Measurements from ENCODE around the gene HAS3. TPM values are rescaled to one million over a fixed set of nuclear protein-coding genes. Genes with fewer than 3 reads are reported as not detected.

The HAS3 gene
- total RNA-seq, 1 experiment from 2014 or later = 66.9 TPM

DNA sequence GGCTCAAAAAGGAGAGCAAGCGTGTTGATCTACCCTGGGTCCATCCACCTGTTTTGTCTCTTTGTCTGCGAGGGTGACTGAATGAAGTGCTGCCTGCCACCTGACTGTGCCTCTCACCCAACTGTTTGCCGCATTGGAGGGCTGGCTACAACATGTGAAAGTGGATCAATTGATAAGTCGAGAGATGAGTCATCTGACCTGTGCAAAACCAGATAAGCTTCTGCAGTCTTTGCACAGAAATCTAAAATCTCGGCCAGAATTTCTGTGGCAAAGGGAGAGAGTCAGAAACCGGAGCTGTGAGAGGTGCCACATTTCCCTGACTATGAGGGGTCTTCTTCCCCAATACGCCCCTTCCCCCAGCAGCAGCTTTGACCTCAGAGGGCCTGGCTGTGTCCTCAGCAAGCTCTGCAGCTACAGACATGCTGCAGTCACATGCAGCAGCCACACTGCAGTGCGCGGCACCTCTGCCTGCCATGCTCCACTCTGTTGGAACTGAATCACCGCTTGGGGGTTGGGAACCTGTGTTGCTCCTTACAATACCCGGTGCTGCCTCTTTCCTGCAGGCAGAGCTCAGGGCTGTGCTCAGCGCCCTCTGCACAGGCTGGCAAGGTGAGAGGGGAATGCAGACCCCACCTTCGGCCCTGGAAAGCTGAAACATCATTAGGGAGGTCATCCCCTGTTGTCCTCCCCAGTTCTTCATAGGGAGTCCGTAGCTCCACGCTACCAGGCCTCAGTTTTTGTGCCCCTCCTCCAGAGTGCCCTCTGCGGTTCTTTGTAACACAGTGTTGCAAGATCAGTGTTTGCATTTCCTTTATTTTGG, 16.2 kb upstream of the HAS3 start:
- ChIA-PET CTCF (interaction anchor here (0.6 to 1.9 kb wide), 11 partner anchors 11 to 188 kb away, joined by 3 to 6 read pairs (median 4); partner anchors contain the start of gene HAS3), POLR2A (interaction anchor here (0.6 to 1.5 kb wide), 4 partner anchors 11 to 34 kb away, joined by 3 to 4 read pairs (median 4); partner anchors contain the start of gene HAS3)
- H3K27ac Mint-ChIP-seq = peak overlapping the region; percentile 40; the same call in 1 of the 2 replicates
- H3K36me3 Mint-ChIP-seq = peaks cover 8% of the 10 kb centered on the region
- H3K4me1 Mint-ChIP-seq = peaks cover 45% of the 10 kb centered on the region
- H3K9me3 Mint-ChIP-seq = no peaks in the 10 kb centered on the region
- ATAC-seq (peak; percentile 94), DNase-seq (ENCODE audit: low spot score) (peak; percentile 48)
- TF ChIP-seq, protein P1, sequence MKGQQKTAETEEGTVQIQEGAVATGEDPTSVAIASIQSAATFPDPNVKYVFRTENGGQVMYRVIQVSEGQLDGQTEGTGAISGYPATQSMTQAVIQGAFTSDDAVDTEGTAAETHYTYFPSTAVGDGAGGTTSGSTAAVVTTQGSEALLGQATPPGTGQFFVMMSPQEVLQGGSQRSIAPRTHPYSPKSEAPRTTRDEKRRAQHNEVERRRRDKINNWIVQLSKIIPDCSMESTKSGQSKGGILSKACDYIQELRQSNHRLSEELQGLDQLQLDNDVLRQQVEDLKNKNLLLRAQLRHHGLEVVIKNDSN (CRISPR knock-in tag; IDR thresholded peaks at IDR 0.05) = 0 out of 2 replicates have a peak, but pooled peaks have one; percentile 19
- TF ChIP-seq FOXP1 (CRISPR knock-in tag; IDR thresholded peaks at IDR 0.05; ENCODE audit: borderline replicate concordance) (no peak), PRRX2 (CRISPR knock-in tag; IDR thresholded peaks at IDR 0.05) (no peak), ZNF263 (CRISPR knock-in tag; IDR thresholded peaks at IDR 0.05; ENCODE audit: low read depth) (peak; percentile 83; the same call in 1 of the 2 replicates)
- TF ChIP-seq, protein P2, sequence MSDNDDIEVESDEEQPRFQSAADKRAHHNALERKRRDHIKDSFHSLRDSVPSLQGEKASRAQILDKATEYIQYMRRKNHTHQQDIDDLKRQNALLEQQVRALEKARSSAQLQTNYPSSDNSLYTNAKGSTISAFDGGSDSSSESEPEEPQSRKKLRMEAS (CRISPR knock-in tag; IDR thresholded peaks at IDR 0.05) = peak; percentile 69; the same call in 1 of the 2 replicates
- no peak overlapping the region for H3K4me3 Mint-ChIP-seq
- H3K27me3 Mint-ChIP-seq (ENCODE audit: low read depth) = no peaks in the 10 kb centered on the region

DNA sequence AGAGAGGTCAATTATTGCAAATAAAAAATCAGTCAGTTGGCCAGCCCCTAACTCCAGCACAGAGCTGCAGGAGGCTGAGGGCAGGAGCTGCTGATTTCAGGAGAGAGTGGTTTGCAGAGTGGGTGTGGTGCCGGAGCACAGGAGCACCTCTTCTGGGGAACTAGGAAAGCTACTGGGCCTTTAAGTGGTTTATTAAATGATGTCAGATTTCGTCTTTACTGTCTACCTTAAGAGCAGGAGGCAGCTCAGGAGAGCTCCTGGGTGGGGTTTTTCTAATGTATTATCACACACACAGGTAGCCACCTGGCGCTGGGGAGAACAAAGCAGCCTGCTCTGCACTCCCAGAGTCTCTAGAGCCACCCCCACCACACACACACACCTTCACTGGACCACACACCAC, 11.5 kb upstream of the HAS3 start:
- no peak overlapping the region for H3K4me3 Mint-ChIP-seq
- ChIA-PET POLR2A (interaction anchor here (0.5 to 0.6 kb wide), 3 partner anchors 48 to 208 kb away, joined by 3 to 4 read pairs (median 4); no protein-coding TSS in a partner anchor), CTCF (interaction anchor here (0.9 to 1.4 kb wide), 6 partner anchors 10 to 122 kb away, joined by 3 to 8 read pairs (median 3); partner anchors contain the start of gene HAS3)
- H3K4me1 Mint-ChIP-seq = peaks cover 42% of the 10 kb centered on the region
- DNase-seq (ENCODE audit: low spot score) (no peak), ATAC-seq (no peak)
- H3K27ac Mint-ChIP-seq = peak overlapping the region; percentile 26; the same call in 1 of the 2 replicates
- no peaks in the 10 kb centered on the region for H3K36me3 Mint-ChIP-seq
- H3K9me3 Mint-ChIP-seq = no peaks in the 10 kb centered on the region
- H3K27me3 Mint-ChIP-seq (ENCODE audit: low read depth) = no peaks in the 10 kb centered on the region
- TF ChIP-seq, protein P3, sequence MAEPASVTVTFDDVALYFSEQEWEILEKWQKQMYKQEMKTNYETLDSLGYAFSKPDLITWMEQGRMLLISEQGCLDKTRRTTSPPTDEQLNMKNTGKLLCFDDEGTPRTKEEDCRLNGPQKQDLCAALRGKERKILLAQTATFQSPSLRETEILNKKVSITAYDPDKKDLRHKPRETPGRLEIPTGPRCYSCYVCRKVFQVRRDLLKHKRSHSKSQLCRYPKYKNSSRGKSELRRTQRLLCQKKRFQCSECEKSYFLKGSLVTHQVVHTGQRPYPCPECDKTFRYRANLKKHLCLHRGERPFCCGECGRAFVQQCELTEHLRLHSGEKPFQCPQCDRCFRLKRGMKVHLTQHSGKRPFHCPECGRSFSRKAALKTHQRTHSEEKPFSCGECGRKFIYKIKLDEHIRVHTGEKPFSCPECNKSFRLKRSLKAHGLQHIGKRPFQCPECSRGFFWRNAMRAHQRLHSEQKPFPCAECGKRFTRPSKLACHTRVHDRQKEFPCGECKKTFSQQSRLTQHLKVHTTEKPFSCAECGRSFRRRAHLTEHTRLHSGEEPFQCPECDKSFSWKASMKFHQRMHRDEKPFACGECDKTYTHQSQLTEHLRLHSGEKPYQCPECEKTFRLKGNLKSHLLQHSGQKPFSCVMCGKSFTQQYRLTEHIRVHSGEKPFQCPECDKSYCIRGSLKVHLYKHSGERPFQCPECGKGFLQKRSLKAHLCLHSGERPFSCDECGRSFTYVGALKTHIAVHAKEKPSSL (CRISPR knock-in tag; conservative IDR thresholded peaks at IDR 0.05) = no peak
- no peak for TF ChIP-seq ETV6 (CRISPR knock-in tag; IDR thresholded peaks at IDR 0.05)
- TF ChIP-seq PRRX2 (CRISPR knock-in tag; IDR thresholded peaks at IDR 0.05) = no peak
- TF ChIP-seq, protein P4, sequence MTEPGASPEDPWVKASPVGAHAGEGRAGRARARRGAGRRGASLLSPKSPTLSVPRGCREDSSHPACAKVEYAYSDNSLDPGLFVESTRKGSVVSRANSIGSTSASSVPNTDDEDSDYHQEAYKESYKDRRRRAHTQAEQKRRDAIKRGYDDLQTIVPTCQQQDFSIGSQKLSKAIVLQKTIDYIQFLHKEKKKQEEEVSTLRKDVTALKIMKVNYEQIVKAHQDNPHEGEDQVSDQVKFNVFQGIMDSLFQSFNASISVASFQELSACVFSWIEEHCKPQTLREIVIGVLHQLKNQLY (CRISPR knock-in tag; IDR thresholded peaks at IDR 0.05) = no peak
- TF ChIP-seq ZNF263 (CRISPR knock-in tag; IDR thresholded peaks at IDR 0.05; ENCODE audit: low read depth) = no peak
- TF ChIP-seq KAT7 (CRISPR knock-in tag; IDR thresholded peaks at IDR 0.05; ENCODE audit: borderline replicate concordance) = no peak
- TF ChIP-seq, protein P5, sequence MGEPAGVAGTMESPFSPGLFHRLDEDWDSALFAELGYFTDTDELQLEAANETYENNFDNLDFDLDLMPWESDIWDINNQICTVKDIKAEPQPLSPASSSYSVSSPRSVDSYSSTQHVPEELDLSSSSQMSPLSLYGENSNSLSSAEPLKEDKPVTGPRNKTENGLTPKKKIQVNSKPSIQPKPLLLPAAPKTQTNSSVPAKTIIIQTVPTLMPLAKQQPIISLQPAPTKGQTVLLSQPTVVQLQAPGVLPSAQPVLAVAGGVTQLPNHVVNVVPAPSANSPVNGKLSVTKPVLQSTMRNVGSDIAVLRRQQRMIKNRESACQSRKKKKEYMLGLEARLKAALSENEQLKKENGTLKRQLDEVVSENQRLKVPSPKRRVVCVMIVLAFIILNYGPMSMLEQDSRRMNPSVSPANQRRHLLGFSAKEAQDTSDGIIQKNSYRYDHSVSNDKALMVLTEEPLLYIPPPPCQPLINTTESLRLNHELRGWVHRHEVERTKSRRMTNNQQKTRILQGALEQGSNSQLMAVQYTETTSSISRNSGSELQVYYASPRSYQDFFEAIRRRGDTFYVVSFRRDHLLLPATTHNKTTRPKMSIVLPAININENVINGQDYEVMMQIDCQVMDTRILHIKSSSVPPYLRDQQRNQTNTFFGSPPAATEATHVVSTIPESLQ (CRISPR knock-in tag; IDR thresholded peaks at IDR 0.05) = no peak
- no peak for TF ChIP-seq OVOL2 (CRISPR knock-in tag; IDR thresholded peaks at IDR 0.05; ENCODE audit: borderline replicate concordance)
- no peak for TF ChIP-seq GTF2I (CRISPR knock-in tag; conservative IDR thresholded peaks at IDR 0.05)
- TF ChIP-seq, protein P6, sequence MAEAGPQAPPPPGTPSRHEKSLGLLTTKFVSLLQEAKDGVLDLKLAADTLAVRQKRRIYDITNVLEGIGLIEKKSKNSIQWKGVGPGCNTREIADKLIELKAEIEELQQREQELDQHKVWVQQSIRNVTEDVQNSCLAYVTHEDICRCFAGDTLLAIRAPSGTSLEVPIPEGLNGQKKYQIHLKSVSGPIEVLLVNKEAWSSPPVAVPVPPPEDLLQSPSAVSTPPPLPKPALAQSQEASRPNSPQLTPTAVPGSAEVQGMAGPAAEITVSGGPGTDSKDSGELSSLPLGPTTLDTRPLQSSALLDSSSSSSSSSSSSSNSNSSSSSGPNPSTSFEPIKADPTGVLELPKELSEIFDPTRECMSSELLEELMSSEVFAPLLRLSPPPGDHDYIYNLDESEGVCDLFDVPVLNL (CRISPR knock-in tag; IDR thresholded peaks at IDR 0.05; ENCODE audit: borderline replicate concordance, low read depth) = no peak
